GM19397 (cell line): ENCODE data around the gene CD151.

Experiments used
- ATAC-seq: cut with Tn5 transposase; IDR thresholded peaks from one replicate; pipeline ENCODE4 v1.9.1; 2021; ENCODE audit warnings: mild to moderate bottlenecking, moderate library complexity; ENCODE audit not compliant: unreplicated experiment

The CD151 gene

DNA sequence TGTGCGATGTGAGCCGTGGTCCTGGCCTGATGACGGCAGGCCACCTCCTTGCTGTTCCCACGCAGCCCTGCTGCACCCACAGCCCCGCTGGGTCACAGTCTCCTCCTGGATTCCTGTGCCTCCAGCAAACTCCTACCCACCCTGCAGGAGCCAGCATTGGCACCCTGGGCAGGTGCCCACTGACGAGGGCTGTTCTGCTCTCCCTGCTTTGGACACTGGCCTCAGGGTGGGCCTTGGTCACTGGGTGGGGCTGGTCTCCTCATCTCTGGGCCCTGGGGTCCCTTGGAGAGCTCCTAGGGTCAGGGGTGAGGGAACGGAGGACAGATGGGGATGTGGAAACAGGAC, 22.6 kb downstream of the CD151 start:
- ATAC-seq: no peak

DNA sequence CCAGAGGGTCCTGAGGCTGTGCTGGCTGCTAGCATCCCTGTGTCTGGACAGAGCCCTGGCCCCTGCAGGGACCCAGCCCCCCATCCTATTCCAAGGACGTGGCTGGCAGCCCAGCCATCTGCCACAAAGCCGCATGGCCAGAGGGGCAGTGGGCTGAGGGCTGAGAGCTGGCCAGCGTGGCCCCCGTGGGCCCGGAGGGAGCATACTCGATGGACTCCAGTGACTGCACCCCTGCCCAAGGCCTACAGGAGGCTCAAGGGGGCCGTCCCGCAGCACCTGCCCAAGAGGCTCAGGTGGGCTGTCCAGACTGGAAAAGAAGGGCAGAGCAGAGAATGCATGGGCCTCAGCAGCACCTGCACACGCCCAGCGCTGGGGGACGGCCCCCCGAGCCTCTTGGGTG, 23.0 kb downstream of the CD151 start:
- ATAC-seq: no peak

DNA sequence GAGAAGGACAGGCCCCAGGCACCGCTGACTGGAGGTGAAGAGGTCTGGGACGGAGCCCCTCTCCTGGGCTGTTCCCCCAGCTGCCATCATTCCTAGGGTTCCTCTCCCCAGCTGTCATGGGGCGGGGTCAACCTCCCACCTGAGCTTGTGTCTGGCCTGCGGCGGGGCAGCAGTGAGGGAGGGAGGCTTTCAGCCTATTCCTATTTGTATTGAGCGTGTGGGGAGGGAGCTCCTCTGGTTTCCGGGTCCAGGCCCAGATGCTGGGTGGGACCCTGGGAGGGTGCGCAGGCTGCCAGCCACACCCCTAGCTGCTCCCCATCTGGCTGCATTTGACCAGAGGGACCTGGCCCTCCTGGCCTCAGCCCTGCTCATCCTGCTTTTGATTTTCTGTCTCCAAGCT, 23.6 kb downstream of the CD151 start:
- no peak for ATAC-seq

DNA sequence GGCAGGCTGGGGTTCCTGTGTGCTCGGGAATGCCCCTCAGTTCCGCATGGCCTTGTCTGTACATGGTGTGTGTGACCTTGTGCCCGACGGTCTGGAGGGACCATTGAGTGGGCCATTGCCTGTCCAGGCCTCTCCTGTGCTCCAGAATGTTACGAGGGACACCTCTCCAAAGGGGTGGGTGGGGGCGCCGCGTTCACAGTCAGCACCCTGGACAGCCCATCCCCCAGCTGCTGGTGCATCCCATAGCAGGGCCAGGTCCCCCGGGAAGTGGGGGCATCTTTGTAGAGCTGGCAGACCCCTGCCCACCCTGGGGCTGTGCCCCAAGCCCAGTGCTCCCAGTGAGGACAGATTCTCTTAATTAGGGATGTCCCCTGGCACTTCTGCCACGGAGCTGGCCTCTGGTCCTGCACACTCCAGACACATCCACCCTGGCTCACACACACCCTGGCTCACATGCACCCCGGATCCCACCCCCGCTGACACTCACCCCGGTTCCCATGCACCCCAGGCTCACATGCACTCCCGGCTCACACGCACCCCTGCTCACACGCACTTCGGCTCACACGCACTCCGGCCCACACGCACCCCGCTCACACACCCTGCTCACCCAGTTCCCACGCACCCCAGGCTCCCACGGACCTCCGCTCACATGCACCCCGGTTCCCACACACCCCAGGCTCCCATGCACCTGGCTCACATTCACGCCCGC, 25.5 kb downstream of the CD151 start:
- ATAC-seq: no peak

DNA sequence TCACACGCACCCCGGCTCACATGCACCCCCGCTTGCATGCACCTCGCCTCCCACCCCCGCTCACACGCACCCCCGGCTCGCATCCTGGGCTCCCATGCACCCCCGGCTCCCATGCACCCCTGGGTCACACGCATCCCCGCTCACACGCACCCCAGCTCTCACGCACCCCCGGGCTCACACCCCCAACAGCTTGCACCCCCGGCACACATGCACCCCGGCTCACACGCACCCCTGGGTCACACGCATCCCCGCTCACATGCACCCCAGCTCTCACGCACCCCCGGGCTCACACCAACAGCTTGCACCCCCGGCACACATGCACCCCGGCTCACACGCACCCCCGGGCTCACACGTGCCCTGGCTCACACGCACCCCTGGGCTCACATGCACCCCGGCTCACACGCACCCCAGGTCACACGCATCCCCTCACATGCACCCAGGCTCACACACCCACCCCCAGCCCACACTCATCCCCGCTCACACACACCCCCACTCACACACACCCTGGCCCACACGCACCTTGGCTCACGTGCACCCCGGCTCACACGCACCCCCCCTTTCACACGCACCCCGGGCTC, 26.1 kb downstream of the CD151 start:
- no peak for ATAC-seq

DNA sequence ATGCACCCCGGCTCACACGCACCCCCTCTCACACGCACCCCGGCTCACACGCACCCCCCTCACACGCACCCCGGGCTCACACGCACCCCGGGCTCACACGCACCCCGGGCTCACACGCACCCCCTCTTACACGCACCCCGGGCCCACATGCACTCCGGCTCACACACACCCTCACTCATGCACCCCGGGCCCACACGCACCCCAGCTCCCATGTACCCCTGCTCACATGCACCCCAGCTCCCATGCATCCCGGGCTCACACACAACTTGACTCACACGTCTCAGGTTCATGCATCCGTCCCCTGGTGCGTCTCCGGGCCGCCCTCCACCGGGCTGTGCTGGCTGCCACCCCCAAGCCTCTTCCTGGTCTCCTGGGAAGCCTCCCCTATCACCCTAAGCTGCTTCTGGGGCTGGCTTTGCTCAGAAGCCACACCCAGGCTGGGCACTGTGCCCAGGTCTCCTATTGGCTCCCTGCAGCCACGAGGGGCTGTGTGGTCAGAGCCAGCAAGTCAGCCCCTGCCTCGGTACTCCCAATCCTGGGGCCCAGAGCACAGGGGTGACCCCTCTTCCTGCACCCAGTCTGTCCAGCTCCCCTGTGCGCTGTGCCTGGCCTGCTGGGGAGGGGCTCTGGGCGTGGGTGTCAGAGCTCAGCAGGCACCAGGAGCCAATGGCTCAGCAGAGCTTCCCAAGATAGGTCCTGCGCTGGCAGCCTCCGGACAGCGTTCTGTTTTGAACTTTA, 26.8 kb downstream of the CD151 start:
- ATAC-seq: no peak

DNA sequence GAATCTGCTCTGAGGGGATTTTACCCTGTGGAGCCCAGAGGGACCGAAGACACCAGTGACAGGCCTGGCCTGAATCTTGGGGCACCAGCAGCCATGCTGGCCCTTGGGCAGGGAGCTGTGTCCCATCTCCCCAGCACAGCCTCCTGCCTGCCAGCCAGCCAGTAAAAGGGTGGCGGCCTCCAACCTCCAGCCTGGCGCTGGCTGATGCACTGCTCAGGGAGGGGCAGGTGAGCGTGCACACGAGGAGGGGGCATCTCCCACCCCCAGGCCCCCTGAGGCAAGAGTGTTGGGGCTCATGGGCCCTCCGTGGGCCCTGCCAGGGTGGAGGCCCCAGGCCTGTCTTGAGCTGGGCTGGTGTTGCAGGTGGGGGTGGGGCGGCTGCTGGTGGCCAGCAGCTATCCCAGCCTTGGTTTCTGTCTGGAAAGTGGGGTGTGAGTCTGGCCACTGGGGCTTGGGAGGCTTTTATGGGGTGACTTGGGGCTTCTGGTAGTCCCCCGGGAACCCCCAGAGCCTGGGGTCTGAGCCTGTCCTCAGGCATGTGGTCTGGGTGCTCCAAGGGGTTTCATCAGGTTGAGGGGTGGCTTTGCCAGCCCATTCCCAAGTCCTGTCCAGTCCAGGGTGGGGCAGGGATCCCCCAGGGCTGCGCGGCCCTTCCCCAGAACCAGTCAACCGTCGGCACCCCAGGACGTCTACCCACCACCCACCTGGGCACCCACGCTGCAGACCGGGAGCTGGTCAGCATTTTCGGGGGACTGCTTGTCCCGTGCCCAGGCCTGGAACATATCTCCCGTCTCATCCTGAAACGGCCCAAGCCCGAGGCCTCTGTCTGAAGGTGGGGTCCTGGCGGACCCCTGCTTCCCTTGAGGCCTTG, 27.7 kb downstream of the CD151 start:
- ATAC-seq: no peak

DNA sequence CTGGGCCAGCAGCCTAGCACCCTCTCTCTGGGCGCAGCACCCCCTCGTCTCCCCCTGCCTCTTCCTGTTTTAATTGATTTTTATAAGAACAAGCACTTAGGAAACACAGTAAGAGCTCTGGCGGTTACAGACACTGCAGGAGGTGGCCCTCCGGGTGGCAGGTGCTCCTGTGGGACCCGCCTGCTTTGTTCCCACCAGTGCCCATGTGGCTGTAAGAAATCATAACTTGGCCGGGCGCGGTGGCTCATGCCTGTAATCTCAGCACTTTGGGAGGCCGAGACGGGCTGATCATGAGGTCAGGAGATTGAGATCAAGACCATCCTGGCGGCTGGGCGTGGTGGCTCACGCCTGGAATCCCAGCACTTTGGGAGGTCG, 28.3 kb downstream of the CD151 start:
- ATAC-seq: no peak

DNA sequence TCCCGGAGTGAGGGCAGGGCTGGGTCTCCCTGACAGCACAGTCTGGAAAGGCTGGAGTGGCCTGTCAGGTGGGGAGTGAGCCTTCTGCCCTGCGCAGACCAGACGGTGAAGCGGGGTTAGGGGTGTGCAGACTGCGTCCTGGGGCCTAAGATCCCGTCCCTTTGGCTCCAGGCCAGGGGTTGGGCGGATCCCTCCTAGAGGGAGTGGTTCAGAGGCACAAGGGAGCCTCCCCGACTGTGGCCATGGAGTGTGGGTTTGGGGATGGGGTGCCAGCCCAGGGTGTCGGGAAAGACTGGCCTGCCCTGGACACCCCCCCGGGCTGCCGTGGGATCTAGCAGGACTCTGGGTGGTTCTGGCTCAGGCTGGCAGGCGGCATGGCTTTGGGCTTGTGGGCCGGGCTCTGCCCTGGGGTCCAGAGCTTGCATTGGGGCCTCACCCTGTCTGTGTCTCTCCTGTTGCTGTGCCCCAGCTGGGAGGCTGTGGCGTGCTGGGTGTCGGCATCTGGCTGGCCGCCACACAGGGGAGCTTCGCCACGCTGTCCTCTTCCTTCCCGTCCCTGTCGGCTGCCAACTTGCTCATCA, 29.4 kb downstream of the CD151 start:
- ATAC-seq: no peak

DNA sequence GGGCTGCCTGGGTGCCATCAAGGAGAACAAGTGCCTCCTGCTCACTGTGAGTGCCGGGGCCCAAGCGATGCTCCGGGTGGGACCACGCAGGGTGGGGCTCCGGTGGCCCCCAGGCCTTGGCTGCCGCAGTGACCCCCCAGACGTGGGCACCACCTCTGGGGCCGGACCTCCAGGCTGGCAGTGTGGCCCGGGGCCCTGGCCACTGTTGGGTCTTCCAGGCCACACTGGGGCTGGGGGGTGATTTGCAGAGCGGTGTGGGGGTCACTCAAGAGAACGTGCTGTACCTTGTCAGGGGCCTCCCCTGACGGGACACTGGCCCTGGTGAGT, 29.9 kb downstream of the CD151 start:
- ATAC-seq: no peak

DNA sequence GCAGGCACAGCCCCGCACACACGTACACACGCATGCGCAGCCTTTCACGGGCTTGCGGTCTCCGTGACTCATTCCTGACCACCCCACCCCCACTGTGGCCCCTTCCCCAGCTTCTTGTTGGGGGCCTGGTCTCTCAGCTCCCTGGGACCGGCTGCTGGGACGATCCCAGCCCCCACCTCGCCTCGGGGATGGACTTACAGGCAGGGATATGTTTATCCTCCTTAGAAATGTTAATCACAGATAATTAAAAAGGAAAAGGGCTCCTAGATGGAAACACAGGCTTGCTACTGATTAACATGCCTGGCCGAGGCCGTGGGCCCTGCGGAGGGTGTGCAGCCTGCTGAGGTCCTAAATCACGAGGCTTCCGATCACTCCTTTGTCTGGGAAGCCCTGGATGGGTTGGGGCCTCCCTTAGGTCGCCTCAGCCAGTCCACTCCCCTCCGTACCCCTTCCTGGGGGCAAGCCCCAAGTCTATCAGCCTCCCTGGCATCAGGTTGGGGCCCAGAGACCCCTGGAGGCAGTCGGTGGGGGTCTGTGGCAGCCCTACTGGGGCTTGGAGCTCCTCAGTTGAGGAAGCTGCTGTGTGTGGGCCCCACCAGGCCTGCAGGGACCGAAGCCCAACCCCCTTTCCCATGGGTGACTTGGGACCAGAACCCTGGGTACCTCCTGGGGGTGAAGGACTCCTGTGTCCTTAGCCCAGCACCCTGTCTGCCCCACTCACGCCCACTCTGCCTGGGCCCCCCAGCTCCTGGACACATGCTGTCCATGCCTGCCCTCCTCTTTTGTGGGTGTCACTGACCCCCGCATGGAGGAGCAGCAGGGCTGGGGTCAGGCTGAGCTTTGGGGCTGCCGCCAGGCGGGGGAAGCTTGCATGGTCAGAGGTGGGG, 30.5 kb downstream of the CD151 start:
- no peak for ATAC-seq

DNA sequence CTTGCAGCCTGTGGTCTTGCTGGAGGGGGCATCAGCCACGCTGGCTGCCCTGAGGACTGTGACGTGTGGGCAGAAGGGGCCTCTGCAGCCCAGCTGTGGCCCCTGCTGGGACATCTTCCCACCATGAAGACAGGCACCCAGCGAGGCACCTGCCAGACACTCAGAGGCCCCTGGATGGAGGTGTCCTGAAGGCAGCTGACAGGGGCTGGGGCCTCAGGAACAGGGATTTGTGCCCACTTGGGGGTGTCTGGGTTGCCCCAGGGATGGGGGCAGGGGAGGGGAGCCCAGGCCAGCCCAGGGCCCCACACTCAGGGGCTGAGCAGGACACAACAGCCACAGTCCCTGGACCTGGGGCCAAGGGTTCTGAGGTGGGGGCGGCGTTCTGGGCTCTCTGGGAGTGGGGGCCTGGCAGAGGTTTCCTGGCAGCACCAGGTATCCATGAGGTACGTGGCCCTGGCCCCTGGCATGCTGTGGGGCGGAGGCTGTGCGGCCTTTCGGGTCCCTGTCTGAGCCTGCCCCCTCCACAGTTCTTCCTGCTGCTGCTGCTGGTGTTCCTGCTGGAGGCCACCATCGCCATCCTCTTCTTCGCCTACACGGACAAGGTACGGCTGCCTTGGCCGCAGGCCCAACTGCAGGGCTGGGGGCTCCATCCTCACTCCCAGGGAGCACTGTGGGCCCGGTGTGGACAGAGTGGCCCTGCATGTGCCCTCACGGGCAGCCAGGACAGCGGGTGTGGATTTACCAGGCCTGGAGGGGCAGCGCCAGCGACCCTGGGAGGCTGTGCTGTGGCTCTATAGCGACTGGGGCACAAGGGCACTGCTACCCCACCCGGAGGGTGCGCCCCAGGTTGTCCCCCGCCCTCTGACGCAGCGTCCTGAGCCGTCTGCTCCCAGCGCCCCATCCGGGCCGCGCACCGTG, 31.4 kb downstream of the CD151 start:
- ATAC-seq: no peak

DNA sequence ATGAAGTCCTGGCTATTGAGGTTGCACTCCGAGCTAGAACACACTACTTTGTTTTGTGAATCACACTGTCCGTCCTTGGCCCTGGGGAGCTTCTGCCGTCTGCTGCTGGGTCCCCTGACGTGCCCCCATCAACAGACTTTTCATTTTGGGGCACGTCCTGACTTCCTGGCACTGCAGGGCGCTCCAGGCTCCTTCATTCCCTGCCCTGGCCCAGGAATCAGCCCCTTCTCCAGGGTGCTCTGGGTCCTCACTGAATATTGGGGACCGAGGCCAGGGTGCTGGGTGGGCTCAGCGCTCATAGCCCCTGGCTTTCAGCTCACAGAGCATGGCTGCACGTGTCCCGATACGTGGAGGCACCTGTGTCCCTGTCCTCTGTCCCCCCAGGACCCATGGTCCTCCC, 32.1 kb downstream of the CD151 start:
- ATAC-seq: no peak

DNA sequence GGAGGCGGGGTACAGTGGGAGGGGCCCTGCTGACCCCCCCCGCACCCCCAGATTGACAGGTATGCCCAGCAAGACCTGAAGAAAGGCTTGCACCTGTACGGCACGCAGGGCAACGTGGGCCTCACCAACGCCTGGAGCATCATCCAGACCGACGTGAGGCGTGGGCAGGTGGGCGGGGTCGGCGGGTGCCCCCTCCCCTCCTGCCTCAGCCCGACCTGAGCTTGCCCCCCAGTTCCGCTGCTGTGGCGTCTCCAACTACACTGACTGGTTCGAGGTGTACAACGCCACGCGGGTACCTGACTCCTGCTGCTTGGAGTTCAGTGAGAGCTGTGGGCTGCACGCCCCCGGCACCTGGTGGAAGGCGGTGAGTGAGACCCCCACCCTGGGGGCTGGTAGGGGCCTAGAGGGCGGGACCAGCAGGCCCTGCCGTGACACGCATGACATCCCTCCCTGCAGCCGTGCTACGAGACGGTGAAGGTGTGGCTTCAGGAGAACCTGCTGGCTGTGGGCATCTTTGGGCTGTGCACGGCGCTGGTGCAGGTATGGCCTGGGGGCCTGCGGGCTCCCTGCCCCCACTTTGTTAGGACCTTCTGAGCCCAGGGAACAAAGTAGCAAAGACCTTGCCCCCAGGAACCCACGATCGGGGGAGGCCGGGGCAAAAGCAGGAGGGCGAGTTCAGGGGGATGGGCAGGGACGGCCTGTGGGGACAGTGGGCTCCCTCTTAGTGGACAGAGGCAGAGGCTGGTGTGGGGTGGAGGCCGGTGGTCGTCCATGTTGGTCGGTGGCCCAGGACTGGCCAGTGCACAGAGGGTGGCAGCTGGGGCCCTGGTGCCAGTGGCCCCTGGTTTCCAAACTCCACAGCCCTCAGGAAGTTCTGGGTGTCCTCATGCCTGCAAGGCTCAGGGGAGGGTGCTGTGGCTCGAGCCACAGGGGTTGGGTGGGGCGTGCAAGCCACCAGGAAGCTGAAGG, 33.0 kb downstream of the CD151 start:
- ATAC-seq: no peak

DNA sequence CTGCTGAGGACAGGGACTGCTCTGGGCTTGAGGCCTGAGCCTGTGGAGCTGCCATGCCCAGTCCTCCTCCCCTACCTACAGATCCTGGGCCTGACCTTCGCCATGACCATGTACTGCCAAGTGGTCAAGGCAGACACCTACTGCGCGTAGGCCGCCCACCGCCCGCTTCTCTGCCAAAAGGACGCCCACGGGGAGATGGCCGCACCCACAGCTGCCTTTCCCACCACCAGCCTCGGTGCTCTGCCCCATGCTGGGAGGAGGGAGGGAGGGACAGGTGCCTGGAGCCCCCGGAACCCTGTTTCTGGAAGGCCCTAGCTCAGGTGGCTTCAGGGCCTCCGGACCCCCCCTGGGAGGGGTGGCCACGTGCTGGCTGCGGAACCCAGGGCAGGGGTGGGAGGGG, 33.7 kb downstream of the CD151 start:
- no peak for ATAC-seq

DNA sequence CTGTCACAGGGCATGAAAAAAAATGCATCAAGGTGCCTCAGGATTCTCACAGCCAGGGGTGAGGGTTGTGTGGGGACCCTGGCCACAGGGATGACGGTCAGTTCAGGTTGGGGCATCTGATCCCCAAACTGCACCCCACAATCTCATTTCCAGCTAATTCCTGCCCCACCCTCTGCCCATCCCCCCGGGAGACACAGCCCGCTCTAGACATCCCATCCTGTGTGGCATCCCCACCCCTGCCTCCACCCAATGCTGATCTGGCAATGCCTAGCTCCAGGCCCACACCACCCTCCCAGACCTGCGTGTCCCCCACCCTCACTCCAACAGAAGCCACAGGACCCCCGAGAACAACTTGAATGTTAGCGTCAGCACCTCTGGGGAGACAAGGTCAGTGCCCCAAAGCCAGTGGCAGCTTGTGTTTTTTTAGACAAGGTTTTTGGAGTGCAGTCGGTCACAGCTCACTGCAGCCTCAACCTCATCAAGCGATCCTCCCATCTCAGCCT, 35.2 kb downstream of the CD151 start:
- ATAC-seq: no peak

DNA sequence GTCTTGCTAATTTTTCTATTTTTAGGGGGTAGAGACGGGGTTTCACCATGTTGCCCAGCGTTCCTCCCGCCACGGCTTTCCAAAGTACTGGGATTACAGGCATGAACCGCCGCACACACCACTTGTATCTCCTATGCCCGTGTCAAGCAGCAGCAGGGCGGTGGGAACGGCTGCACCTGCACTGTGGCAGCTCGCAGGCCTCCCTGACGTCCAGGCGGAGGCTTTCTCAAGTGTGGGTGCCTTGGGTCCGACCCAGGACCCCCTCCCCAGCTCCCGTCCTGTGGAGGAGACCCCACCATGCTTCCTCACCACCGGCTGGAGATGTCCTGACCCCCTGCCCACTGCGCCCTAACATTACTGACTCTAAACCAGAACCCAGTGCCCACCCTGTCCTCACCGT, 35.6 kb downstream of the CD151 start:
- no peak for ATAC-seq

DNA sequence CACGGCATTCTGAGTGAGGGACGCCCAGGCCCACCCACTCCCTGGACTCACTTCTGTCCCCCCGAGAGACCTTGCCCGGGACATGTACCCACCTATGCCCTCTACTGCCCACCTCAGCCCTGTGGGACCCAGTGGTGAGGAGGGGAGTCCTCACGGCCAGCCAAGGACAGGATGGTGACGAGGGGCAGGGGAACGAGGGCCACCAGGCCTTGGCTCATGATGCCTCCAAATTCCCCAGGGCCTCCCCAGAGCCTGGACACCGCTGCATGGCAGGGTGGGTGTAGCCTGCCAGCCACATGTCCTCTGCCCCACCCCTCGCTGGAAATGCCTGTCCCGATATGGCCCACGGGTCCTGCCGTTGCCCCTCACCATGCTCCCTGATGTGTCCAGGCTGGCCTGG, 36.0 kb downstream of the CD151 start:
- ATAC-seq: no peak
